Natural killer cell (primary cell): ENCODE data around the gene SIM1. TPM values are rescaled to one million over a fixed set of nuclear protein-coding genes. Genes with fewer than 3 reads are reported as not detected.
"Not testable (repeated sequence)": the region's sequence is repeated elsewhere in the genome, so short reads cannot be mapped to it uniquely, and the experiment has no call there.

Experiments
- ATAC-seq, 3 donors: fragments of 150-1000 bp in 2 of 3; fragments of 200-7000 bp in 1 of 3; cut with Tn5 transposase; 1 replicate in 1 of 3; 2 replicates in 2 of 3; pipeline ENCODE4 v1.10.0; 2021; ENCODE audit warnings: mild to moderate bottlenecking in 2 of 3, moderate library complexity in 2 of 3
- DNase-seq, 2 donors: peaks; one replicate each; pipeline versions ENCODE4 v3.0.0 to v3.0.0-alpha.2; 2013 to 2021; ENCODE audit warnings: mixed read lengths in 1 of 2
- H3K27ac ChIP-seq: one replicate; pipeline ENCODE4 v1.5.1; 2013; ENCODE audit warnings: mild to moderate bottlenecking, low read length
- H3K27me3 ChIP-seq: one replicate; pipeline ENCODE4 v1.6.1; 2013; ENCODE audit warnings: low read length; ENCODE audit not compliant: control insufficient read depth, insufficient read depth
- H3K36me3 ChIP-seq: one replicate; pipeline ENCODE4 v1.6.1; 2013; ENCODE audit warnings: low read length; ENCODE audit not compliant: control insufficient read depth, insufficient read depth
- H3K4me1 ChIP-seq: one replicate; pipeline ENCODE4 v1.6.1; 2013; ENCODE audit warnings: low read length; ENCODE audit not compliant: control insufficient read depth, insufficient read depth
- H3K4me3 ChIP-seq: one replicate; pipeline ENCODE4 v1.5.1; 2013; ENCODE audit warnings: low read length
- H3K9me3 ChIP-seq: one replicate; pipeline ENCODE4 v1.6.1; 2013; ENCODE audit warnings: low read length; ENCODE audit not compliant: control insufficient read depth, insufficient read depth
- H3K27ac Mint-ChIP-seq, 2 donors: one replicate each; pipeline ENCODE4 v1.8.0; 2022; ENCODE audit warnings: mild to moderate bottlenecking in 2 of 2, mixed read lengths in 2 of 2, moderate library complexity in 1 of 2
- H3K27me3 Mint-ChIP-seq, 2 donors: one replicate each; pipeline ENCODE4 v1.8.0; 2022; ENCODE audit warnings: low read depth in 2 of 2, mixed read lengths in 2 of 2
- H3K36me3 Mint-ChIP-seq: one replicate; pipeline ENCODE4 v1.8.0; 2022; ENCODE audit warnings: mixed read lengths
- H3K4me1 Mint-ChIP-seq, 2 donors: one replicate each; pipeline ENCODE4 v1.8.0; 2022; ENCODE audit warnings: mixed read lengths in 2 of 2
- H3K4me3 Mint-ChIP-seq: one replicate; pipeline ENCODE4 v1.8.0; 2022; ENCODE audit warnings: mild to moderate bottlenecking, moderate library complexity, mixed read lengths
- H3K9me3 Mint-ChIP-seq, 2 donors: one replicate each; pipeline ENCODE4 v1.8.0; 2022; ENCODE audit warnings: mixed read lengths in 2 of 2
- WGBS: methylation state at CpG from one replicate; pipeline ENCODE4 v1.1.7; 2013; ENCODE audit warnings: missing lambda C conversion rate; ENCODE audit not compliant: insufficient coverage; 5-methylcytosine and 5-hydroxymethylcytosine counted together
- intact Hi-C: fragments of 100-400 bp; cut with micrococcal nuclease; formaldehyde crosslinking; loops from one replicate; pipeline ENCODE4 v1.14.2; 2022
- total RNA-seq, 4 donors: library from RNA; stranded (reverse); fragments of 120-200 nt in 1 of 4; gene quantifications; one replicate each; pipeline versions ENCODE4 v1.2.3 to v1.2.4, GENCODE V29; 2013 to 2022
- TF ChIP-seq, protein P1 (sequence below): fragments of 200-600 bp; IDR thresholded peaks from one replicate; pipeline ENCODE4 v1.8.0; 2022; ENCODE audit warnings: antibody characterized with exemption

Gene SIM1
- total RNA-seq, 3 donors from 2014 or later (not counting 1 experiment from before 2014, with no cell fraction given) = not detected

- peaks cover 0 to 3% of the 10 kb centered on the region in 2 donors for H3K27me3 Mint-ChIP-seq
- 85% methylated on average over 5 of the region's 5 CpGs for WGBS
- H3K4me1 ChIP-seq = no peaks in the 10 kb centered on the region
- H3K27me3 ChIP-seq = no peaks in the 10 kb centered on the region
- no peaks in the 10 kb centered on the region for H3K36me3 Mint-ChIP-seq
- TF ChIP-seq, protein P1, sequence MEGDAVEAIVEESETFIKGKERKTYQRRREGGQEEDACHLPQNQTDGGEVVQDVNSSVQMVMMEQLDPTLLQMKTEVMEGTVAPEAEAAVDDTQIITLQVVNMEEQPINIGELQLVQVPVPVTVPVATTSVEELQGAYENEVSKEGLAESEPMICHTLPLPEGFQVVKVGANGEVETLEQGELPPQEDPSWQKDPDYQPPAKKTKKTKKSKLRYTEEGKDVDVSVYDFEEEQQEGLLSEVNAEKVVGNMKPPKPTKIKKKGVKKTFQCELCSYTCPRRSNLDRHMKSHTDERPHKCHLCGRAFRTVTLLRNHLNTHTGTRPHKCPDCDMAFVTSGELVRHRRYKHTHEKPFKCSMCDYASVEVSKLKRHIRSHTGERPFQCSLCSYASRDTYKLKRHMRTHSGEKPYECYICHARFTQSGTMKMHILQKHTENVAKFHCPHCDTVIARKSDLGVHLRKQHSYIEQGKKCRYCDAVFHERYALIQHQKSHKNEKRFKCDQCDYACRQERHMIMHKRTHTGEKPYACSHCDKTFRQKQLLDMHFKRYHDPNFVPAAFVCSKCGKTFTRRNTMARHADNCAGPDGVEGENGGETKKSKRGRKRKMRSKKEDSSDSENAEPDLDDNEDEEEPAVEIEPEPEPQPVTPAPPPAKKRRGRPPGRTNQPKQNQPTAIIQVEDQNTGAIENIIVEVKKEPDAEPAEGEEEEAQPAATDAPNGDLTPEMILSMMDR = no peak
- no peak overlapping the region for H3K27ac Mint-ChIP-seq
- no peaks in the 10 kb centered on the region for H3K36me3 ChIP-seq
- intact Hi-C loops = no loop called here
- H3K4me3 Mint-ChIP-seq = no peak overlapping the region
- peaks cover 0 to 3% of the 10 kb centered on the region in 2 donors for H3K9me3 Mint-ChIP-seq
- ATAC-seq (no peak), DNase-seq (no peak)
- no peak overlapping the region for H3K4me3 ChIP-seq
- no peaks in the 10 kb centered on the region for H3K4me1 Mint-ChIP-seq
- H3K9me3 ChIP-seq = no peaks in the 10 kb centered on the region
- H3K27ac ChIP-seq = no peak overlapping the region
Observed at GRCh38 chr6:100366419-100366818, 98.3 kb downstream of the SIM1 start.

DNA sequence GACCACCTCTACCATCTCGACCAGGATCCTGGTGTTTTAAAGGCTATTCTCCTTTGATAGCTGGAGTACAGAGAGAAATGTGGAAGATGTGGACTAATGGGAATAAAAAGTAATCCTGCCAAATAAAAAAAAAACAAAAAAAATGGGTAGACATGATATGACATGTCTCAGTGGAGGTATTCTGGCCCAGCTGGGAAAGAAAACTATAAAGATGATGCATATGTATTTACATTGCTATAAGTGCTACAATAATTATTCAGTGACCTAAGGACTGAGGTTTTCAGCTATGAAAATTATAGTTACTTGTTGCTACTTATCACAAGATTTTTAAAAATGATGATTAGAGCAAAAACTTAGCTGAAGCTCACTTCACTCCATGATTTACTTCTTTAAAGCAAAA is 101.1 kb downstream of the SIM1 start:
- no peaks in the 10 kb centered on the region for H3K4me1 Mint-ChIP-seq
- no CpG with 5 or more reads among the region's 1 CpG for WGBS
- no peak for DNase-seq

DNA sequence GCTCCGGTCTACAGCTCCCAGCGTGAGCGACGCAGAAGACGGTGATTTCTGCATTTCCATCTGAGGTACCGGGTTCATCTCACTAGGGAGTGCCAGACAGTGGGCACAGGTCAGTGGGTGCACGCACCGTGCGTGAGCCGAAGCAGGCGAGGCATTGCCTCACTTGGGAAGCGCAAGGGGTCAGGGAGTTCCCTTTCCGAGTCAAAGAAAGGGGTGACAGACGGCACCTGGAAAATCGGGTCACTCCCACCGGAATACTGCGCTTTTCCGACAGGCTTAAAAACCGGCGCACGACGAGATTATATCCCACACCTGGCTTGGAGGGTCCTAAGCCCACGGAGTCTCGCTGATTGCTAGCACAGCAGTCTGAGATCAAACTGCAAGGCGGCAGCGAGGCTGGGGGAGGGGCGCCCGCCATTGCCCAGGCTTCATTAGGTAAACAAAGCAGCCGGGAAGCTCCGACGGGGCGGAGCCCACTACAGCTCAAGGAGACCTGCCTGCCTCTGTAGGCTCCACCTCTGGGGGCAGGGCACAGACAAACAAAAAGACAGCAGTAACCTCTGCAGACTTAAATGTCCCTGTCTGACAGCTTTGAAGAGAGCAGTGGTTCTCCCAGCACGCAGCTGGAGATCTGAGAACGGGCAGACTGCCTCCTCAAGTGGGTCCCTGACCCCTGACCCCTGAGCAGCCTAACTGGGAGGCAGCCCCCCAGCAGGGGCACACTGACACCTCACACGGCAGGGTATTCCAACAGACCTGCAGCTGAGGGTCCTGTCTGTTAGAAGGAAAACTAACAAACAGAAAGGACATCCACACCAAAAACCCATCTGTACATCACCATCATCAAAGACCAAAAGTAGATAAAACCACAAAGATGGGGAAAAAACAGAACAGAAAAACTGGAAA is 109.7 kb downstream of the SIM1 start:
- 83% methylated on average over 34 of the region's 35 CpGs for WGBS
- ATAC-seq, H3K9me3 Mint-ChIP-seq, H3K27me3 Mint-ChIP-seq, H3K27ac ChIP-seq, H3K4me3 ChIP-seq, H3K4me1 Mint-ChIP-seq, H3K9me3 ChIP-seq, H3K4me3 Mint-ChIP-seq, H3K4me1 ChIP-seq, H3K36me3 Mint-ChIP-seq, DNase-seq, intact Hi-C loops, H3K27ac Mint-ChIP-seq, H3K36me3 ChIP-seq, H3K27me3 ChIP-seq: not testable (repeated sequence)

More for the DNA sequence above, 101.1 kb downstream of the SIM1 start:
- H3K9me3 Mint-ChIP-seq = peaks cover 0 to 3% of the 10 kb centered on the region in 2 donors
- TF ChIP-seq, protein P1 = no peak
- no peaks in the 10 kb centered on the region for H3K36me3 Mint-ChIP-seq
- no peak overlapping the region for H3K4me3 Mint-ChIP-seq
- H3K36me3 ChIP-seq = no peaks in the 10 kb centered on the region
- H3K9me3 ChIP-seq = no peaks in the 10 kb centered on the region
- no peak overlapping the region for H3K27ac Mint-ChIP-seq
- no peaks in the 10 kb centered on the region for H3K27me3 ChIP-seq
- H3K27ac ChIP-seq = no peak overlapping the region
- no peaks in the 10 kb centered on the region for H3K4me1 ChIP-seq
- H3K4me3 ChIP-seq = no peak overlapping the region
- H3K27me3 Mint-ChIP-seq = peaks cover 0 to 3% of the 10 kb centered on the region in 2 donors
- ATAC-seq = no peak
- intact Hi-C loops = no loop called here

GRCh38 chr6:100353276-100354015 is 111.3 kb downstream of the SIM1 start:
- no peak for ATAC-seq
- TF ChIP-seq, protein P1 = no peak
- no peaks in the 10 kb centered on the region for H3K36me3 ChIP-seq
- H3K36me3 Mint-ChIP-seq = no peaks in the 10 kb centered on the region
- no peaks in the 10 kb centered on the region for H3K9me3 ChIP-seq
- 82% methylated on average over 7 of the region's 8 CpGs for WGBS
- H3K27me3 ChIP-seq = no peaks in the 10 kb centered on the region
- intact Hi-C loops = no loop called here
- H3K4me1 Mint-ChIP-seq = peaks cover 0 to 3% of the 10 kb centered on the region in 2 donors
- DNase-seq = no peak
- H3K9me3 Mint-ChIP-seq = peaks cover 2 to 3% of the 10 kb centered on the region in 2 donors
- no peaks in the 10 kb centered on the region for H3K4me1 ChIP-seq
- H3K27ac ChIP-seq = no peak overlapping the region
- H3K27ac Mint-ChIP-seq = no peak overlapping the region
- no peak overlapping the region for H3K4me3 Mint-ChIP-seq
- peaks cover 0 to 3% of the 10 kb centered on the region in 2 donors for H3K27me3 Mint-ChIP-seq
- no peak overlapping the region for H3K4me3 ChIP-seq
